GM18520 (cell line): Measurements from ENCODE around the gene RB1.
"Not testable (repeated sequence)": the region's sequence is repeated elsewhere in the genome, so short reads cannot be mapped to it uniquely, and the experiment has no call there.

Source experiments
- ATAC-seq: cut with Tn5 transposase; IDR thresholded peaks from one replicate; pipeline ENCODE4 v1.9.1; 2021; ENCODE audit not compliant: unreplicated experiment

The RB1 gene

GRCh38 chr13:48346583-48346982, 43.0 kb downstream of the RB1 start:
- no peak for ATAC-seq

DNA sequence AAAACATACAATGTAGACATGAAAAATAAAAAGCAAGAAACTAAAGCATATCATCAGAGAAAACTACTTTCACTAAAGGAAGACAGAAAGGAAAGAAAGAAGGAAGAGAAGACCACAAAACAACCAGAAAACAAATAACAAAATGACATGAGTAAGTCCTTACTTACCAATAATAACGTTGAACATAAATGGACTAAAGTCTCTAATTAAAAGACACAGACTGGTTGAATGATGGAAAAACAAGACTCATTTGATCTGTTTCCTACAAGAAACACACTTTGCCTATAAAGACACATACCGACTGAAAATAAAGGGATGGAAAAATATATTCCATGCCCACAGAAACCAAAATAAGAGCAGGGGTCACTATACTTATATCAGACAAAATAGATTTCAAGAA, 46.0 kb downstream of the RB1 start:
- no peak for ATAC-seq

GRCh38 chr13:48353590-48353989, 50.0 kb downstream of the RB1 start:
- no peak for ATAC-seq

- ATAC-seq: not testable (repeated sequence)
Observed at GRCh38 chr13:48355524-48355923, 52.0 kb downstream of the RB1 start.

- ATAC-seq: no peak
Observed at GRCh38 chr13:48356750-48357149, 53.2 kb downstream of the RB1 start.

DNA sequence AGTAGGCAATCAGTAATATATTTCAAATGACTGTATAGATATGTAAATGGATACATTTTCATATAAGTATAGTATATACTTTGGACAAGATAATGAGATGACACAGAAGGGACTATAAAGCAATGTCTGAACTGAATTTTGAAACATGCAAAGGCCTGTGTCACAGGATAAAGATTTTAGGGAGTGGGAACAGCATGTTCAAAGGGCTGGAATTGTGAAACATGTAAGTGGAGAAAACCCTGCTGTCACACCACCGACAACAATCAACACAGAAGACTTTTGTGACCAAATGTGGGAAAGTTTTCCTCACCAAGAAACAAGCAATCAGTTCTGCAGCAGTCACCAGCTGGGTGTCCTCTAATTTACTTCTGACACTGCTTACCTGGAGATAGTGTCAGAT, 66.4 kb downstream of the RB1 start:
- ATAC-seq: no peak

GRCh38 chr13:48370815-48371214, 67.3 kb downstream of the RB1 start:
- no peak for ATAC-seq

- no peak for ATAC-seq
Observed at GRCh38 chr13:48377857-48378256, 74.3 kb downstream of the RB1 start.

DNA sequence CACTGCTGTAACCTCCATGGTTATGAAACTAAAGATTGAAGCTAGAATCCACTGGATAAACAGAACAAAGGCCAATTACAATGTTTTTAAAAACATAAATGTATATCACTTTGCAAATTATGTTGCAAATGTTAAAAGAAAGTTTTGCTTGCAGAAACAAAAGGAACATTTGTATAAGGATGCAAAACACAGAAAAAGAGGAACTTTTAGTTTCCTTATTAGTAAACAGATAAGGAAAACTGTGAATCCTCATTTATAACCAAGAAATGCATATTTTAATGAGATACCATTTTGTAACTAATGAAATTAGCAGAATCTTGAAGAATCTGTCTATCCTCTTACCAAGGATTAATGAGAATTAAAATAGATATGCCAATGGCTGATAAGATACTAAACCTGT, 77.0 kb downstream of the RB1 start:
- ATAC-seq: no peak

DNA sequence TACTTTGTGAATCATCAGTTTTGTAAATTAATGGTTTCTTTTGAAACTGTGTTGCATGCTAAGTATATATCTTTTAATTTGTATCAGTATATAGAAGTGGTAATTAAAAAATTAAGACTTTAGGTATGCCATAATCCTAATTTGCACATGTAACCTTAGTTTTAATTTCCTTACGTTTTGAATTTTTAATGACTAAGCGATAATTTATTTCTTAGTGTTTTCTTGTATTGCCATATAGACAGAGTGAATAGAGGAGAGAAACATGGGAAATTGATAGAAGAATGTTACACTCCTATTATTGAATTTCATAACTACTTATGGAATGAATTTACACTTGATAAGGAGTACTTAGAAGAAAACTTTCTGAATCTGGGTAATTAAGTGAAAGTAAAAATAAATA, 79.8 kb downstream of the RB1 start:
- ATAC-seq: no peak

DNA sequence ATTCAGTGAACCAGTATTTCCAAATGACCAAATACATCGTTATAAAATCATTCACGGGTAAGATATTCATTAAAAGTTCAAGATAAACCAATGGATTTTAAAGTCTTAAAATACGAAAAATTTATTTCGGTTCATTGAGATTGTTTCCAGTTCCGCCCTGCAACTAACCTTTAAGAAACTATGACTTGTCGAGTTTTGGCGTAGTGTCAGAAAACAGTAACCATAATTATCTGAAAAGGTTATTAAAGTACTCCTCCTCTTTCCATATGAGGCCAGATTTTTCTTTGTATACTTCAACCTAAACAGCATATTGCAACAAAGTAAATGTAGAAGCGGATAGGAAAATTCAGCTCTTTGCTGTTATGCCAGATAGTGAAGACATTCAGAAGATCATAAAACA, 83.3 kb downstream of the RB1 start:
- ATAC-seq: no peak

GRCh38 chr13:48391257-48391656, 87.7 kb downstream of the RB1 start:
- ATAC-seq: no peak

- ATAC-seq: no peak
Observed at GRCh38 chr13:48393030-48393697, 89.6 kb downstream of the RB1 start.

DNA sequence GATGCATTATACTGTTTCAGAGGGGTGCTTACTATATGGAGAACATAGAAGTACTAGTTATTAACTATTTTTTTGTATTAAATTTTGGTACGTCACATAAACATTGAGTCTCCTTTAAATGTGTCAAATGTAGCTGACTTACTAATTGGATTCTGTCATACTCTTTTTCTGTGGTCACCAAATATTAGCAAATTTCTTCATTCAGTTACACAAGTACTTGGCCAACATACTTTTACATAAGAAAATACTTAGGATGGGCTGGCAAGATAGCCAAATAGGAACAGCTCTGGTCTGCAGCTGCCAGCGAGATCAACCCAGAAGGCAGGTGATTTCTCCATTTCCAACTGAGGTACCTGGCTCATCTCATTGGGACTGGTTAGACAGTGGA, 90.1 kb downstream of the RB1 start:
- no peak for ATAC-seq

DNA sequence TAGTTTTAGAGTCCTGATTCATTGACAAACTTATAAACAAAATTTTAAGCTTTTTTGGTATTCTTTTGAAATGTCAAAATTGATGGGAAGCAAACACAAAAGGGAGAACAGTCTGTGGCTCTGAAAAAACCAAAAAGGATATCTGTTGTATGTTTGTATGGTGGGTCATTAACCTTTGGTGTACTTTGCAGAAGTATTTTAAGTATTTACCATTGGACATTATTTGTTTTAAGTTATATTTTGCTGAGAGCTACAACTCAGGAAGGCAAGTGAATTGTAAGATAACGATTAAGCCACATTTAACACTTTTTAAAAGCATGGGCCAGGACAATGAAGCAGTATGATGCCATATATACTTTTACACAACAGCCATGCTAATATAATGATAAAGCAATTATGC, 94.2 kb downstream of the RB1 start:
- ATAC-seq: no peak

DNA sequence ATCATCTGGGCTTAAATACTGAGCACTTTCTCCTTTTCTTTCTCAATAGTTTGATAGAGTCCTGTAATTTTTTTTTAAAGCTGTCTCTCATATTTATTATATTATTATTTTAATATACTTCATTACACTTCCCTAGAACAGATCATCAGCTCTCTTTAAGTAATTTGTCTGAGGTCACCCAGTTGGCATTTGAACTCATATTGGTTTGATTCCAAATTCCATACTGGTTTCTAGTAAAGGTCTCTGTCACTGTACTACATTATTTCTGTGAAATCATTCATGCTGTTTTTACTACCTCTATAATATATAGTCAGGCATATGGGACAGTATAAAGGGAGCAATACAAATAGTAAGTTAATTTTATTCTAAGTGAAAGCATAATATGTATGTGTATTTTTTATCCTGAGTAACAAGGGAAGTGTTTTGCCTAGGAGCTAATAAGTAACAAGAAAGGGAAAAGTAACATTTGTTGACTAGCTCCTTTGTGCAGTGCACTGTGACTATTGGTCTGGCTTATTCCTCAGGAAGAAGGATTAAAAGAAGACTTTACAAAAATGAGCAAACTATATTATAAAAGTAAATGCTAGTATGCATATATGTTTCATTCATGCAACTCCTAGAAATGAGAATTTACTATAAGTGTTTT, 95.0 kb downstream of the RB1 start:
- no peak for ATAC-seq

DNA sequence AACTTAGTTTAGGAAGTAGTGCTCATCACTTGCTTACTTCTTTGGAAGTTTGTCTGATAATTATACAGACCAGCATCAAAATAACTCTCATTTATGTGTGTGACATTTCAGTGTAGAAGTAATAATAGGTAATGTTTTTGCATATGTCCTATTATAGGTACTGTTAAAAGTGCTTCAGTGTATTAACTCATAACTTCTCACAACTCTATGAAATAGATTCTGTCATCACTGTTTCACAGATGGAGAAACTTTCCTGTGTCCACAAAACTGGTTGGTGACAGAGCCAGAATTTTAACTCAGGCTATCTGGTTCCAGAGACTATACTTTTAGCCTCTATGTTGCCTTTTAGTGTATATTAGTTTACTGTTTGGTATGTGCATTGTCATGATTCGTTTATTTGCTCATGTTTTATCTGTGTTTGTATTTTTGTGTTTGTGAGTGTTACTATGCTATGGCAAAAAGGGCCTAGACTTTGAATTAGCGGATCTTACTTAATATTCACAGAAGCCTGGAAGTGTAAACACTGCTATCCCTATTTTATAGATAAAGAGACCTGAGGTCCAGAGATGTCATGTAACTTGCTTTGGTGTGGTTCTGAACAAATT, 96.6 kb downstream of the RB1 start:
- ATAC-seq: no peak

DNA sequence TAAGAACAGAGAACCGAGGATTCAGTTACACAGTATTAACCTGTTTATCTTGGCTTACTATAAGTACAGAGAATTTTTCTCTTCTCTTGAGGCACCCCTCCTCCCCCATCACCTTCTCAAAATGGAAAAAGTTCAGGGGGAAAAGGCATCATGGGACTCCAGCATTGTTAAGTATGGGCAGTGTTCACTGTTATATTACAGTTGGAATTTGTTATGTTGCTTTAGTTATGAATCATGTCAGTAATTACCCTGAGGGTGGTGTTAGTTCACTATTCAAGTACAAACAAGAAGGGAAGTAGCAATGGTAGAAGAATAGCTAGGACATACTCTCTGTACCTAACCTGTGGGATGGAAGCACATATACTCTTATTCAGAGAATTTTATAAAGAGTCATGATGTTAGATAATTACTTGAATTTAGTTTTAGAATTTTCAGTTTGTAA, 97.3 kb downstream of the RB1 start:
- ATAC-seq: no peak

- no peak for ATAC-seq
Observed at GRCh38 chr13:48401480-48401879, 97.9 kb downstream of the RB1 start.

DNA sequence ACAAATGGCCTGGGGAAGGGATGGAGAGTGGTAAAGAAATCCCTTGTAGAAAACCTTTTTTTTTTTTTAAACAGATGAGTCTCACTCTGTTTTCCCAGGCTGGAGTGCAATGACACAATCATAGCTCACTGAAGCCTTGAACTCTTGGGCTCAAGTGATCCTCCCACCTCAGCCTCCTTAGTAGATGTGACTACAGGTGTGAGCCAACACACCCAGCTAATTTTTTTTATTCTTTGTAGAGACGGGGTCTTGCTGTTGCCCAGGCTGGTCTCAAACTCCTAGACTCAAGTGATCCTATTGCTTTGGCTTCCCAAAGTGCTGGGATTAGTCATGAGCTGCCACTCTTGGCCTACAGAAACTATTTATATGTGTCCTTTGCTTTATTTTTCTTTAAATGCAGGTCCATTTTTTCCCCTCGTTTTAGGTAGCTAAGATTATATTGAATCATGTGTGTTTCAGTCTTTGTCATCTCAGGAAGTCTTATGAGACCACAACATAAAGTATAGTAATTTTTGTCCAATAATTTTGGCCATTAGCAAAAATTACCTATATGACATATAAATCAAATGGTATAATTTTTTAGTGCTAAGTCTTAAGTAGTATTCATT, 98.9 kb downstream of the RB1 start:
- ATAC-seq: no peak

DNA sequence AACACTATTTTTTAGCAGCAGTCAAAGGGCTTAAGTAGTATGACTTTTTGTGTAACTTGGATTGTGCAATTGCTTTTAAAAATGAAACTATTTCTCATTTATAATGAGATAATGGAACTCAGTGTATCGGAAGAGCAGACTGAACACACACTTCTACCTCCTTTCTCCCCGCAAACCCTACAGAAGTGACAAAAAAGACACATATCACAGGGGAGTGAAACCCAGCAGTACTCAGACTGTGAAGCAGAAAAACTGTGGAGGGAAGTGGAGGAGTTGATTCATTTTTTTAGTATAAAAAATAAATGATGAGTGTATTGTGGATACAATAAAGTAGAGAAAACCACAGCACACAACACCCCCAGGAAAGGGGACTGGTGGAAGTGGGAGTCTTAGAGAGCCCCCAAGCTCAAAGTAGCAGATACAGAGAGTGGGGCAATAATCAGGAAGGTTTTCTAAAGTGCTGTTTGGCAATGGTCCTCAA, 99.6 kb downstream of the RB1 start:
- no peak for ATAC-seq

- no peak for ATAC-seq
Observed at GRCh38 chr13:48403913-48404312, 100.4 kb downstream of the RB1 start.
